Osteoblast (primary cell): ENCODE results near the gene C12orf75. TPM values are rescaled to one million over a fixed set of nuclear protein-coding genes. Genes with fewer than 3 reads are reported as not detected.

Experiments
- DNase-seq: peaks from one replicate; pipeline ENCODE4 v3.0.0; 2011; ENCODE audit warnings: low spot score, mixed read lengths; ENCODE audit not compliant: insufficient read length; ENCODE audit errors: missing footprints
- H2AFZ ChIP-seq: 2 replicates; pipeline ENCODE4 v1.6.0; 2011; ENCODE audit warnings: mild to moderate bottlenecking, low read length
- H3K27ac ChIP-seq: 2 replicates; pipeline ENCODE4 v1.5.1; 2011; ENCODE audit warnings: mild to moderate bottlenecking, low read depth, low read length, moderate library complexity
- H3K27me3 ChIP-seq: 2 replicates; pipeline ENCODE4 v1.6.0; 2012; ENCODE audit warnings: mild to moderate bottlenecking, control low read depth, inconsistent platforms, low read length, moderate library complexity; ENCODE audit not compliant: insufficient read depth
- H3K36me3 ChIP-seq: 2 replicates; pipeline ENCODE4 v1.5.1; 2011; ENCODE audit warnings: mild to moderate bottlenecking, low read length, control low read depth, moderate library complexity; ENCODE audit not compliant: insufficient read depth
- H3K4me1 ChIP-seq: 2 replicates; pipeline ENCODE4 v1.5.1; 2011; ENCODE audit warnings: mild to moderate bottlenecking, low read length, control low read depth, moderate library complexity; ENCODE audit not compliant: insufficient read depth
- H3K4me2 ChIP-seq: 2 replicates; pipeline ENCODE4 v1.6.0; 2011; ENCODE audit warnings: mild to moderate bottlenecking, low read length; ENCODE audit not compliant: insufficient read depth
- H3K4me3 ChIP-seq: fragments of 200-600 bp; sonication (generic); 3 replicates; pipeline ENCODE4 v1.5.1; 2012; ENCODE audit warnings: mild to moderate bottlenecking, low read length, inconsistent platforms; ENCODE audit not compliant: insufficient read depth
- H3K79me2 ChIP-seq: 2 replicates; pipeline ENCODE4 v1.6.0; 2012; ENCODE audit warnings: mild to moderate bottlenecking, low read length, control low read depth, inconsistent platforms; ENCODE audit not compliant: insufficient read depth
- H3K9me3 ChIP-seq: 2 replicates; pipeline ENCODE4 v1.5.1; 2011; ENCODE audit warnings: low read depth, low read length, control low read depth
- H4K20me1 ChIP-seq: 2 replicates; pipeline ENCODE4 v1.6.0; 2012; ENCODE audit warnings: mild to moderate bottlenecking, low read length, control low read depth; ENCODE audit not compliant: insufficient read depth
- total RNA-seq: library from RNA; depleted of rRNA; stranded (reverse); fragments of >200 nt; gene quantifications from 2 replicates; pipeline ENCODE4 v1.2.3, GENCODE V29; 2012
- TF ChIP-seq, protein P1 (sequence below): IDR thresholded peaks from 2 replicates; pipeline ENCODE4 v1.5.1; 2011; ENCODE audit warnings: mild to moderate bottlenecking, low read depth, low read length, moderate library complexity; ENCODE audit errors: extremely low read depth

The C12orf75 gene
- total RNA-seq, 1 donor, result 48.5 TPM

GRCh38 chr12:105355752-105356151 lies 25.3 kb downstream of the C12orf75 start:
- DNase-seq, result peak; percentile 68
- TF ChIP-seq, protein P1, sequence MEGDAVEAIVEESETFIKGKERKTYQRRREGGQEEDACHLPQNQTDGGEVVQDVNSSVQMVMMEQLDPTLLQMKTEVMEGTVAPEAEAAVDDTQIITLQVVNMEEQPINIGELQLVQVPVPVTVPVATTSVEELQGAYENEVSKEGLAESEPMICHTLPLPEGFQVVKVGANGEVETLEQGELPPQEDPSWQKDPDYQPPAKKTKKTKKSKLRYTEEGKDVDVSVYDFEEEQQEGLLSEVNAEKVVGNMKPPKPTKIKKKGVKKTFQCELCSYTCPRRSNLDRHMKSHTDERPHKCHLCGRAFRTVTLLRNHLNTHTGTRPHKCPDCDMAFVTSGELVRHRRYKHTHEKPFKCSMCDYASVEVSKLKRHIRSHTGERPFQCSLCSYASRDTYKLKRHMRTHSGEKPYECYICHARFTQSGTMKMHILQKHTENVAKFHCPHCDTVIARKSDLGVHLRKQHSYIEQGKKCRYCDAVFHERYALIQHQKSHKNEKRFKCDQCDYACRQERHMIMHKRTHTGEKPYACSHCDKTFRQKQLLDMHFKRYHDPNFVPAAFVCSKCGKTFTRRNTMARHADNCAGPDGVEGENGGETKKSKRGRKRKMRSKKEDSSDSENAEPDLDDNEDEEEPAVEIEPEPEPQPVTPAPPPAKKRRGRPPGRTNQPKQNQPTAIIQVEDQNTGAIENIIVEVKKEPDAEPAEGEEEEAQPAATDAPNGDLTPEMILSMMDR, result no peak
- H2AFZ ChIP-seq, result no peak overlapping the region
- peaks cover 39% of the 10 kb centered on the region for H3K4me1 ChIP-seq
- no peaks in the 10 kb centered on the region for H3K9me3 ChIP-seq
- no peaks in the 10 kb centered on the region for H3K27me3 ChIP-seq
- H3K36me3 ChIP-seq, result peaks cover 11% of the 10 kb centered on the region
- peak overlapping the region; percentile 13 for H3K4me2 ChIP-seq
- no peak overlapping the region for H3K4me3 ChIP-seq
- peaks cover 75% of the 10 kb centered on the region for H3K79me2 ChIP-seq
- H3K27ac ChIP-seq, result no peak overlapping the region
- H4K20me1 ChIP-seq, result peaks cover 6% of the 10 kb centered on the region

- no peak for DNase-seq
- H3K27me3 ChIP-seq, result no peaks in the 10 kb centered on the region
- no peak overlapping the region for H2AFZ ChIP-seq
- peaks cover 8% of the 10 kb centered on the region for H4K20me1 ChIP-seq
- peak overlapping the region; percentile 9 for H3K4me2 ChIP-seq
- peaks cover 11% of the 10 kb centered on the region for H3K36me3 ChIP-seq
- H3K4me3 ChIP-seq, result no peak overlapping the region
- peaks cover 76% of the 10 kb centered on the region for H3K79me2 ChIP-seq
- H3K4me1 ChIP-seq, result peaks cover 33% of the 10 kb centered on the region
- TF ChIP-seq, protein P1, result no peak
- no peaks in the 10 kb centered on the region for H3K9me3 ChIP-seq
- H3K27ac ChIP-seq, result peak overlapping the region; percentile 18
Measured at GRCh38 chr12:105357162-105357691, 26.7 kb downstream of the C12orf75 start.

DNA sequence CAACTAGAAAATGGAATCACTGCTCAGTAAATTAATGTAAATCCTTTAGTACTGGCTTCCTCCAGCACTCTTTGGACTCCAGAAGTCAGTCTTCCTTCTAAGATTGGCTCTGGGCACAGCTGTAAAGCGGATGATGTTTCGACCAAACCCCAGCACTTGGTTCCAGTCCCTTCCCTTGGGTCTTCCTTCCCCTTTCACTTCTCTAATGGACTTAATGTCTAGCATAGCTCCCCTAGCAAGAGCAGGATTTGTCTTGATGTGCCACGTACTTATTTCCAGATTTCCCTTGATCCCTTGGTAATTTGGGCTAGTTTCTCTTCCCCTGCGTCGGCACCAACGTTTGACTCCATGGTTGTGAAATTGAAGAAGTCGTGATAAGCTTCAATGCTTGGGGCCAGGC lies 28.3 kb downstream of the C12orf75 start:
- peaks cover 13% of the 10 kb centered on the region for H4K20me1 ChIP-seq
- no peak overlapping the region for H3K4me3 ChIP-seq
- no peak overlapping the region for H2AFZ ChIP-seq
- DNase-seq, result no peak
- H3K79me2 ChIP-seq, result peaks cover 74% of the 10 kb centered on the region
- H3K4me1 ChIP-seq, result peaks cover 25% of the 10 kb centered on the region
- no peaks in the 10 kb centered on the region for H3K27me3 ChIP-seq
- no peak overlapping the region for H3K4me2 ChIP-seq
- TF ChIP-seq, protein P1, result no peak
- peaks cover 8% of the 10 kb centered on the region for H3K36me3 ChIP-seq
- no peaks in the 10 kb centered on the region for H3K9me3 ChIP-seq
- H3K27ac ChIP-seq, result no peak overlapping the region

DNA sequence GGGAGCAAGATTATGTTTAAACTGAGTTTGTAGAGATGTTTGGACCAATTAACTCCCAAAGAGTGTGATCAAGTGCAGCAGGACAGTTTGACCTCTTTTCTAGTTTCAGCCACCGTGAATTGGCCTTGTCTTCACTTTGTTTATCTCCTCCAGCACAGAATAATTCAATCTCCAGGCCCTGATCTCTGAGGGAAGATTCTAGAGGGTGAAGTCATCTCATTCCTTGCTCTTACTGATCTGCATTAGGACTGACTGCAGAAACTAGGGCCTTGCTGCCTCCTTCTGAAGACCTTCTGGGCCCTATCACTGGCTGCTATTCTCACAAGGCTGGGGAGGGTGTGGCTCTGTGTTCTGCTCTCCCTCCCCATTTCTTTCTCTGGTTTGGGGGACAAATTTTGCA lies 29.4 kb downstream of the C12orf75 start:
- H3K4me3 ChIP-seq, result no peak overlapping the region
- H2AFZ ChIP-seq, result no peak overlapping the region
- no peaks in the 10 kb centered on the region for H3K9me3 ChIP-seq
- H3K36me3 ChIP-seq, result peaks cover 8% of the 10 kb centered on the region
- H3K27ac ChIP-seq, result no peak overlapping the region
- H3K4me2 ChIP-seq, result no peak overlapping the region
- DNase-seq, result no peak
- H4K20me1 ChIP-seq, result peaks cover 13% of the 10 kb centered on the region
- no peaks in the 10 kb centered on the region for H3K27me3 ChIP-seq
- TF ChIP-seq, protein P1, result no peak
- H3K4me1 ChIP-seq, result peaks cover 28% of the 10 kb centered on the region
- H3K79me2 ChIP-seq, result peaks cover 73% of the 10 kb centered on the region
